Naive thymus-derived CD8-positive, alpha-beta T cell (primary cell): ENCODE data around the gene EN1. TPM values are rescaled to one million over a fixed set of nuclear protein-coding genes. Genes with fewer than 3 reads are reported as not detected.
A peak's percentile ranks its signal among the peaks of the same experiment; 100 is the strongest.

Experiments
- ATAC-seq, 2 donors: fragments of 150-1000 bp; cut with Tn5 transposase in 1 of 2; sonication (Bioruptor Pico), chemical (Tn5 transposase) in 1 of 2; 1 replicate in 1 of 2; 2 replicates in 1 of 2; pipeline ENCODE4 v1.10.0; 2021; ENCODE audit warnings: mild to moderate bottlenecking in 2 of 2, moderate library complexity in 2 of 2
- POLR2A ChIA-PET: fragments of 350-600 bp; sonication (Branson Sonifier 250); formaldehyde crosslinking; loops from one replicate; lab custom pipeline; 2021; ENCODE audit warnings: antibody characterized with exemption; lab: Charles Lee
- DNase-seq, 10 donors: peaks; one replicate each; pipeline versions ENCODE4 v3.0.0 to v3.0.0-alpha.2; 2020 to 2022
- H3K27ac Mint-ChIP-seq, 10 donors: one replicate each; pipeline ENCODE4 v1.8.0; 2020 to 2022; ENCODE audit warnings: mild to moderate bottlenecking in 10 of 10, mixed read lengths in 10 of 10, moderate library complexity in 4 of 10, inconsistent platforms in 1 of 10
- H3K27me3 Mint-ChIP-seq, 5 donors: one replicate each; pipeline ENCODE4 v1.8.0; 2021 to 2022; ENCODE audit warnings: mixed read lengths in 5 of 5
- H3K36me3 Mint-ChIP-seq, 3 donors: one replicate each; pipeline ENCODE4 v1.8.0; 2020 to 2022; ENCODE audit warnings: mixed read lengths in 3 of 3, mild to moderate bottlenecking in 2 of 3, inconsistent platforms in 1 of 3
- H3K4me1 Mint-ChIP-seq, 4 donors: one replicate each; pipeline ENCODE4 v1.8.0; 2021 to 2022; ENCODE audit warnings: mixed read lengths in 4 of 4
- H3K4me3 Mint-ChIP-seq, 10 donors: one replicate each; pipeline ENCODE4 v1.8.0; 2020 to 2022; ENCODE audit warnings: mild to moderate bottlenecking in 10 of 10, mixed read lengths in 10 of 10, moderate library complexity in 6 of 10, inconsistent platforms in 1 of 10
- H3K9me3 Mint-ChIP-seq, 9 donors: one replicate each; pipeline ENCODE4 v1.8.0; 2020 to 2022; ENCODE audit warnings: mixed read lengths in 9 of 9, mild to moderate bottlenecking in 3 of 9, inconsistent platforms in 1 of 9, moderate library complexity in 1 of 9
- polyA plus RNA-seq, 3 donors: library from polyadenylated mRNA; unstranded; fragments of 300-500 nt; fragmentation: Illumina TruSeq; gene quantifications; one replicate each; pipeline ENCODE4 v1.2.3, GENCODE V29; 2021
- total RNA-seq, 8 experiments: library from RNA in 2 of 8; stranded (reverse) in 2 of 8; gene quantifications; one replicate each; pipeline ENCODE4 v1.2.3 and lab custom pipeline; 2021 to 2026

The EN1 gene
- total and polyA plus RNA-seq, 5 experiments from 2014 or later: not detected

- POLR2A ChIA-PET: no interaction called here
- no peak for DNase-seq
- Mint-ChIP-seq H3K9me3 (no peaks in the 10 kb centered on the region), H3K4me3 (no peak overlapping the region), H3K4me1 (no peaks in the 10 kb centered on the region), H3K36me3 (no peaks in the 10 kb centered on the region), H3K27ac (no peak overlapping the region), H3K27me3 (peaks cover 28 to 66% (median 47%) of the 10 kb centered on the region in 5 donors)
- ATAC-seq: no peak
Measured at GRCh38 chr2:118864207-118864606, 16.8 kb upstream of the EN1 start.

- no peaks in the 10 kb centered on the region for H3K9me3 Mint-ChIP-seq
- peaks cover 4 to 9% (median 5%) of the 10 kb centered on the region in 4 donors for H3K4me1 Mint-ChIP-seq
- no peaks in the 10 kb centered on the region for H3K36me3 Mint-ChIP-seq
- no peak overlapping the region for H3K4me3 Mint-ChIP-seq
- ATAC-seq (no peak), DNase-seq (no peak)
- peaks cover 32 to 84% (median 58%) of the 10 kb centered on the region in 5 donors for H3K27me3 Mint-ChIP-seq
- no peak overlapping the region for H3K27ac Mint-ChIP-seq
- POLR2A ChIA-PET: no interaction called here
Measured at GRCh38 chr2:118861731-118862130, 14.3 kb upstream of the EN1 start.

GRCh38 chr2:118861242-118861641, 13.8 kb upstream of the EN1 start:
- Mint-ChIP-seq H3K27ac (no peak overlapping the region), H3K4me1 (peaks cover 9 to 14% (median 10%) of the 10 kb centered on the region in 4 donors), H3K4me3 (no peak overlapping the region), H3K27me3 (peaks cover 37 to 89% (median 63%) of the 10 kb centered on the region in 5 donors), H3K9me3 (no peaks in the 10 kb centered on the region), H3K36me3 (no peaks in the 10 kb centered on the region)
- DNase-seq (no peak), ATAC-seq (no peak)
- POLR2A ChIA-PET: no interaction called here

GRCh38 chr2:118860506-118860905, 13.1 kb upstream of the EN1 start:
- H3K4me3 Mint-ChIP-seq: no peak overlapping the region
- H3K36me3 Mint-ChIP-seq: no peaks in the 10 kb centered on the region
- POLR2A ChIA-PET: no interaction called here
- H3K4me1 Mint-ChIP-seq: peaks cover 13 to 17% (median 15%) of the 10 kb centered on the region in 4 donors
- H3K27ac Mint-ChIP-seq: no peak overlapping the region
- no peaks in the 10 kb centered on the region for H3K9me3 Mint-ChIP-seq
- ATAC-seq (no peak), DNase-seq (no peak)
- H3K27me3 Mint-ChIP-seq: peaks cover 39 to 93% (median 66%) of the 10 kb centered on the region in 5 donors

- no peaks in the 10 kb centered on the region for H3K36me3 Mint-ChIP-seq
- peaks cover 41 to 93% (median 61%) of the 10 kb centered on the region in 5 donors for H3K27me3 Mint-ChIP-seq
- DNase-seq (no peak), ATAC-seq (no peak)
- H3K27ac Mint-ChIP-seq: peak overlapping the region in 1 of 10 donors; percentile 13
- H3K4me1 Mint-ChIP-seq: peaks cover 14 to 20% (median 18%) of the 10 kb centered on the region in 4 donors
- no peaks in the 10 kb centered on the region for H3K9me3 Mint-ChIP-seq
- no peak overlapping the region for H3K4me3 Mint-ChIP-seq
- POLR2A ChIA-PET: no interaction called here
Measured at GRCh38 chr2:118859157-118859770, 11.8 kb upstream of the EN1 start.

GRCh38 chr2:118858485-118859156, 11.2 kb upstream of the EN1 start:
- ATAC-seq: no peak
- H3K4me3 Mint-ChIP-seq: no peak overlapping the region
- POLR2A ChIA-PET: no interaction called here

GRCh38 chr2:118857677-118858484, 10.4 kb upstream of the EN1 start:
- POLR2A ChIA-PET: no interaction called here
- H3K4me3 Mint-ChIP-seq: peak overlapping the region in 5 of 10 donors; percentile 6 to 52 (median 39)

More at GRCh38 chr2:118858485-118859156, 11.2 kb upstream of the EN1 start:
- Mint-ChIP-seq H3K27me3 (peaks cover 46 to 93% (median 62%) of the 10 kb centered on the region in 5 donors), H3K9me3 (no peaks in the 10 kb centered on the region), H3K4me1 (peaks cover 14 to 26% (median 21%) of the 10 kb centered on the region in 4 donors), H3K27ac (peak overlapping the region in 1 of 10 donors; percentile 5), H3K36me3 (no peaks in the 10 kb centered on the region)
- no peak for DNase-seq

GRCh38 chr2:118856978-118857676, 9.7 kb upstream of the EN1 start:
- H3K4me1 Mint-ChIP-seq: peaks cover 18 to 31% (median 27%) of the 10 kb centered on the region in 4 donors
- POLR2A ChIA-PET: no interaction called here
- no peak for DNase-seq
- no peak for ATAC-seq
- peak overlapping the region in 5 of 10 donors; percentile 4 to 80 (median 76) for H3K4me3 Mint-ChIP-seq
- H3K27me3 Mint-ChIP-seq: peaks cover 49 to 93% (median 69%) of the 10 kb centered on the region in 5 donors
- no peaks in the 10 kb centered on the region for H3K9me3 Mint-ChIP-seq
- H3K27ac Mint-ChIP-seq: peak overlapping the region in 1 of 10 donors; percentile 25
- no peaks in the 10 kb centered on the region for H3K36me3 Mint-ChIP-seq

More at GRCh38 chr2:118857677-118858484, 10.4 kb upstream of the EN1 start:
- Mint-ChIP-seq H3K4me1 (peaks cover 14 to 31% (median 24%) of the 10 kb centered on the region in 4 donors), H3K27me3 (peaks cover 47 to 93% (median 66%) of the 10 kb centered on the region in 5 donors), H3K27ac (no peak overlapping the region), H3K9me3 (no peaks in the 10 kb centered on the region), H3K36me3 (no peaks in the 10 kb centered on the region)
- DNase-seq: no peak
- ATAC-seq: no peak

- DNase-seq (no peak), ATAC-seq (no peak)
- POLR2A ChIA-PET: no interaction called here
- Mint-ChIP-seq H3K9me3 (no peaks in the 10 kb centered on the region), H3K27ac (peak overlapping the region in 2 of 10 donors; percentile 25 to 71), H3K27me3 (peaks cover 47 to 93% (median 68%) of the 10 kb centered on the region in 5 donors), H3K36me3 (no peaks in the 10 kb centered on the region), H3K4me1 (peaks cover 19 to 31% (median 27%) of the 10 kb centered on the region in 4 donors), H3K4me3 (peak overlapping the region; percentile 65 to 81 (median 76))
Measured at GRCh38 chr2:118856330-118856977, 9.0 kb upstream of the EN1 start.

- Mint-ChIP-seq H3K4me1 (peaks cover 19 to 31% (median 27%) of the 10 kb centered on the region in 4 donors), H3K27ac (peak overlapping the region in 1 of 10 donors; percentile 47), H3K4me3 (peak overlapping the region; percentile 65 to 81 (median 76)), H3K36me3 (no peaks in the 10 kb centered on the region), H3K27me3 (peaks cover 46 to 93% (median 68%) of the 10 kb centered on the region in 5 donors), H3K9me3 (no peaks in the 10 kb centered on the region)
- peak; percentile 86 to 92 for ATAC-seq
- peak; percentile 62 to 85 (median 82) for DNase-seq
- POLR2A ChIA-PET: interaction anchor here (0.9 kb wide), 1 partner anchor 8 kb away, joined by 3 read pairs; the partner anchor contains the start of gene EN1
Measured at GRCh38 chr2:118855451-118856279, 8.2 kb upstream of the EN1 start.
